NT2/D1 (cell line): ENCODE measurements around the gene PLA2G6.
"Not testable (repeated sequence)": the region's sequence is repeated elsewhere in the genome, so short reads cannot be mapped to it uniquely, and the experiment has no call there.

ENCODE experiments used
- SUZ12 ChIP-seq: IDR thresholded peaks from 2 replicates; pipeline ENCODE4 v1.6.1; 2011; ENCODE audit not compliant: insufficient read length, insufficient read depth; ENCODE audit errors: extremely low read depth
- YY1 ChIP-seq: IDR thresholded peaks from 2 replicates; pipeline ENCODE4 v1.6.1; 2011; ENCODE audit not compliant: insufficient read length, insufficient read depth
- ZNF274 ChIP-seq: IDR thresholded peaks from 2 replicates; pipeline ENCODE4 v1.6.1; 2011; ENCODE audit warnings: mild to moderate bottlenecking, low read depth, low read length

DNA sequence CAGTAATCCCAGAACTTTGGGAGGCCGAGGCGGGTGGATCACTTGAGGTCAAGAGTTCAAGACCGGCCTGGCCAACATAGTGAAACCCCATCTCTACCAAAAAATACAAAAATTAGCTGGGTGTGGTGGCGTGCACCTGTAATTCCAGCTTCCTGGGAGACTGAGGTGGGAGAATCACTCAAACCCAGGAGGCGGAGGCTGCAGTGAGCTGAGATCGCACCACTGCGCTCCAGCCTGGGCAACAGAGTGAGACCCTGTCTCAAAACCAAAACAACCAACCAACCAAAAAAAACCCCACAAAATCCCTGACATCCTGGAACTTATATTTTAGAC is 3.1 kb downstream of the PLA2G6 start:
- not testable (repeated sequence) for TF ChIP-seq SUZ12, YY1, ZNF274
